GM23338 (cell line): Measurements from ENCODE around the gene TMEM135. TPM values are rescaled to one million over a fixed set of nuclear protein-coding genes. Genes with fewer than 3 reads are reported as not detected.

Experiments used
- ATAC-seq: fragments of 200-7000 bp; cut with Tn5 transposase; 3 replicates; pipeline ENCODE4 v1.9.1; 2020
- DNase-seq: peaks from one replicate; pipeline ENCODE4 v3.0.0-alpha.2; 2015; ENCODE audit warnings: low spot score
- H2AFZ ChIP-seq: fragments of 200-600 bp; sonication (generic); 2 replicates; pipeline ENCODE4 v1.8.0; 2016; ENCODE audit warnings: antibody characterized with exemption, mild to moderate bottlenecking, moderate library complexity
- H3F3A ChIP-seq: fragments of 200-600 bp; sonication (generic); replicated peaks from 2 replicates; pipeline ENCODE4 v1.8.0; 2017; ENCODE audit warnings: antibody characterized with exemption, mixed run types, low read depth
- H3K27ac ChIP-seq: fragments of 200-600 bp; sonication (generic); 2 replicates; pipeline ENCODE4 v1.6.1; 2016; ENCODE audit warnings: low read depth
- H3K27me3 ChIP-seq: fragments of 200-600 bp; sonication (generic); 2 replicates; pipeline ENCODE4 v1.8.0; 2016; ENCODE audit warnings: mild to moderate bottlenecking, mixed run types, moderate library complexity; ENCODE audit not compliant: insufficient read depth
- H3K36me3 ChIP-seq: fragments of 200-600 bp; sonication (generic); 2 replicates; pipeline ENCODE4 v1.8.0; 2016; ENCODE audit warnings: mild to moderate bottlenecking; ENCODE audit not compliant: insufficient read depth
- H3K4me1 ChIP-seq: fragments of 200-600 bp; sonication (generic); 2 replicates; pipeline ENCODE4 v1.8.0; 2016; ENCODE audit warnings: mild to moderate bottlenecking, moderate library complexity; ENCODE audit not compliant: insufficient read depth
- H3K4me2 ChIP-seq: fragments of 200-600 bp; sonication (generic); 2 replicates; pipeline ENCODE4 v1.7.1; 2017; ENCODE audit warnings: mixed run types
- H3K4me3 ChIP-seq: fragments of 200-600 bp; sonication (generic); 2 replicates; pipeline ENCODE4 v1.6.1; 2016; ENCODE audit warnings: mixed run types
- H3K79me2 ChIP-seq: fragments of 200-600 bp; sonication (generic); replicated peaks from 2 replicates; pipeline ENCODE4 v1.8.0; 2017; ENCODE audit warnings: mild to moderate bottlenecking; ENCODE audit not compliant: insufficient read depth
- H3K9me2 ChIP-seq: fragments of 200-600 bp; sonication (generic); 2 replicates; pipeline ENCODE4 v1.8.0; 2017; ENCODE audit not compliant: insufficient read depth
- H4K20me1 ChIP-seq: fragments of 200-600 bp; sonication (generic); replicated peaks from 2 replicates; pipeline ENCODE4 v1.8.0; 2017; ENCODE audit warnings: mild to moderate bottlenecking; ENCODE audit not compliant: insufficient read depth
- H3K27ac Mint-ChIP-seq: 2 replicates; pipeline ENCODE4 v1.8.0; 2020; ENCODE audit warnings: inconsistent platforms, mild to moderate bottlenecking, moderate library complexity, mixed read lengths
- H3K27me3 Mint-ChIP-seq: 3 replicates; pipeline ENCODE4 v1.8.0; 2022; ENCODE audit warnings: low read depth, mild to moderate bottlenecking, moderate library complexity, mixed read lengths, inconsistent platforms; ENCODE audit not compliant: insufficient read depth, poor library complexity
- H3K36me3 Mint-ChIP-seq: 3 replicates; pipeline ENCODE4 v1.8.0; 2021; ENCODE audit warnings: low read depth, mild to moderate bottlenecking, inconsistent platforms, moderate library complexity, mixed read lengths
- H3K4me1 Mint-ChIP-seq: 3 replicates; pipeline ENCODE4 v1.8.0; 2020; ENCODE audit warnings: mild to moderate bottlenecking, inconsistent platforms, mixed read lengths
- H3K4me3 Mint-ChIP-seq: 3 replicates; pipeline ENCODE4 v1.8.0; 2021; ENCODE audit warnings: moderate library complexity, mild to moderate bottlenecking, inconsistent platforms, mixed read lengths
- H3K9me3 Mint-ChIP-seq: 3 replicates; pipeline ENCODE4 v1.8.0; 2020; ENCODE audit warnings: moderate library complexity, mild to moderate bottlenecking, inconsistent platforms, mixed read lengths
- CREB1 ChIP-seq: fragments of 250-450 bp; sonication (Bioruptor Pico); IDR thresholded peaks from 2 replicates; pipeline ENCODE4 v1.5.0; 2020; ENCODE audit warnings: low read depth, mild to moderate bottlenecking, moderate library complexity
- CTCF ChIP-seq, 2 experiments: fragments of 200-600 bp in 1 of 2; sonication (generic) in 1 of 2; conservative IDR thresholded peaks; 2 replicates each; pipeline versions ENCODE4 v1.5.1 to v1.6.1; 2016 to 2017; ENCODE audit warnings: antibody characterized with exemption in 2 of 2, low read depth in 2 of 2, mild to moderate bottlenecking in 2 of 2, moderate library complexity in 1 of 2
- ETS1 ChIP-seq: IDR thresholded peaks from 2 replicates; pipeline ENCODE4 v1.6.1; 2016; ENCODE audit warnings: antibody characterized with exemption
- EZH2 ChIP-seq: fragments of 200-600 bp; sonication (generic); IDR thresholded peaks from one replicate; pipeline ENCODE4 v1.8.0; 2017; ENCODE audit warnings: antibody characterized with exemption, mild to moderate bottlenecking, low read depth; ENCODE audit not compliant: unreplicated experiment
- EZH2phosphoT487 ChIP-seq: fragments of 200-600 bp; sonication (generic); IDR thresholded peaks from one replicate; pipeline ENCODE4 v1.8.1; 2018; ENCODE audit warnings: antibody characterized with exemption; ENCODE audit not compliant: unreplicated experiment
- JUNB ChIP-seq: IDR thresholded peaks from one replicate; pipeline ENCODE4 v1.6.1; 2016; ENCODE audit warnings: antibody characterized with exemption; ENCODE audit not compliant: unreplicated experiment
- NANOG ChIP-seq: IDR thresholded peaks from 2 replicates; pipeline ENCODE4 v1.6.1; 2016; ENCODE audit warnings: antibody characterized with exemption, borderline replicate concordance
- REST ChIP-seq: IDR thresholded peaks from one replicate; pipeline ENCODE4 v1.6.1; 2018; ENCODE audit warnings: antibody characterized with exemption; ENCODE audit not compliant: unreplicated experiment
- STAT1 ChIP-seq: IDR thresholded peaks from one replicate; pipeline ENCODE4 v1.6.1; 2016; ENCODE audit warnings: antibody characterized with exemption; ENCODE audit not compliant: unreplicated experiment
- ZNF114 ChIP-seq: fragments of 250-450 bp; sonication (Bioruptor Pico); IDR thresholded peaks from 2 replicates; pipeline ENCODE4 v1.5.0; 2020; ENCODE audit warnings: mild to moderate bottlenecking, moderate library complexity
- ZNF331 ChIP-seq: fragments of 250-450 bp; sonication (Bioruptor Pico); IDR thresholded peaks from 2 replicates; pipeline ENCODE4 v1.5.0; 2020; ENCODE audit warnings: low read depth, mild to moderate bottlenecking, moderate library complexity
- ZNF462 ChIP-seq: fragments of 250-450 bp; sonication (Bioruptor Pico); IDR thresholded peaks from 2 replicates; pipeline ENCODE4 v1.5.0; 2020; ENCODE audit warnings: mild to moderate bottlenecking, moderate library complexity
- polyA plus RNA-seq: library from polyadenylated mRNA; unstranded; fragments of >200 nt; fragmentation: Nextera tagmentation; extraction: Ambion mirVana; gene quantifications from 2 replicates; pipeline ENCODE4 v1.2.1, GENCODE V29; 2016
- total RNA-seq: library from RNA; depleted of rRNA; stranded (reverse); fragments of >200 nt; shearing (Covaris generic); gene quantifications from 2 replicates; pipeline ENCODE4 v1.2.3, GENCODE V29; 2014

TMEM135 gene
- total and polyA plus RNA-seq, 2 experiments from 2014 or later, result 23.4 to 49.9 TPM

- no peak for TF ChIP-seq ZNF462 (CRISPR knock-in tag)
- TF ChIP-seq CREB1 (CRISPR knock-in tag), result no peak
- no peak for TF ChIP-seq NANOG
- no peak for TF ChIP-seq ETS1
- TF ChIP-seq EZH2, result no peak
- TF ChIP-seq ZNF331 (CRISPR knock-in tag), result no peak
Observed at GRCh38 chr11:87181143-87181542, 143.4 kb downstream of the TMEM135 start (continued).

GRCh38 chr11:87185228-87185627 is 147.5 kb downstream of the TMEM135 start:
- Histone ChIP-seq H3K4me1 (no peaks in the 10 kb centered on the region), H3K27me3 (no peaks in the 10 kb centered on the region), H3F3A (no peaks in the 10 kb centered on the region), H4K20me1 (no peaks in the 10 kb centered on the region), H2AFZ (no peak overlapping the region), H3K4me2 (no peak overlapping the region), H3K4me3 (no peak overlapping the region), H3K9me2 (no peaks in the 10 kb centered on the region), H3K36me3 (no peaks in the 10 kb centered on the region), H3K27ac (no peak overlapping the region), H3K79me2 (no peaks in the 10 kb centered on the region)
- no peaks in the 10 kb centered on the region for H3K9me3 Mint-ChIP-seq
- DNase-seq (no peak), ATAC-seq (no peak)
- H3K27ac Mint-ChIP-seq, result no peak overlapping the region
- H3K36me3 Mint-ChIP-seq, result no peaks in the 10 kb centered on the region
- no peak overlapping the region for H3K4me3 Mint-ChIP-seq
- H3K4me1 Mint-ChIP-seq, result no peaks in the 10 kb centered on the region
- no peaks in the 10 kb centered on the region for H3K27me3 Mint-ChIP-seq
- no peak for TF ChIP-seq STAT1
- TF ChIP-seq EZH2, result no peak
- no peak for TF ChIP-seq CTCF (conservative IDR thresholded peaks at IDR 0.05; ENCODE audit: low read depth in 2 of 2)
- TF ChIP-seq NANOG, result no peak
- no peak for TF ChIP-seq ETS1
- no peak for TF ChIP-seq JUNB
- TF ChIP-seq ZNF114 (CRISPR knock-in tag), result no peak
- TF ChIP-seq CREB1 (CRISPR knock-in tag), result no peak
- no peak for TF ChIP-seq EZH2phosphoT487
- no peak for TF ChIP-seq REST
